HG03060 (cell line): ENCODE results near the gene INPP1.

ENCODE experiments used
- ATAC-seq: cut with Tn5 transposase; IDR thresholded peaks from one replicate; pipeline ENCODE4 v1.9.1; 2021; ENCODE audit warnings: low read depth, moderate number of reproducible peaks; ENCODE audit not compliant: unreplicated experiment

Gene INPP1

DNA sequence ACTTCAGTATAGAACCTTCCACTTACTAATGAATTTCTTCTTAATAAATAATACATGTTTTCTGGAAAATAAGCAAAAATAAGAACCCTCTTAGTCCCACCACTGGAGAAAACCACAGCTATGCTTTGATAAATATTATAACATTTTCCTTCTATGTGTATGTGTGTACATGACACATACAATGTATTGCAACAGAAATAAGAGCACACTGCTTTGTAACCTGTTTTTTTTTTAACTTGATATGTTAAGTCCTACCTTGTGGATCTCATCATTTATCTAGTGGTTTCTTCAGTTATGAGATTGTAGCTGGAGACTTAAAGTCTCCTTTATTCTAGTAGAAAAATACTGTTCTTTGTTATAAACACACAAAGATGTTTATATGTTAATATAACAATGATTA lies 17.2 kb downstream of the INPP1 start:
- ATAC-seq: no peak

DNA sequence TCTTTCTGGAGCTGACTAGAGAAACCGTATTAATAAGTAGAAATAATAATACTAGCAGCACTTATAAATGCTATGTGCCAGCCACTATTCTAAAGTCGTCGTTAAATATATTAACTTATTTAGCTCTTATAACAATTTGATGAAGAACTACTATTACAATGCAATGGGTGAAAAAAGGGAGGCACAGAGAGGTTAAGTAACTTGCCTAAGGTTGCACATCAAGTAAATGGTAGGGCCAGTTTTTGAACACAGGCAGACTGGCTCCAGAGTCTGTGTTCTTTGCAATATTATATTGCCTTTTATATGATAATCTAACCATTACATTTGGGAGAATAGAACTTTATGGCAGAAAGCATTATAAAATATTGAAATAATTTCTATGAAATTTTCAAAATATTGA lies 17.6 kb downstream of the INPP1 start:
- ATAC-seq: no peak

DNA sequence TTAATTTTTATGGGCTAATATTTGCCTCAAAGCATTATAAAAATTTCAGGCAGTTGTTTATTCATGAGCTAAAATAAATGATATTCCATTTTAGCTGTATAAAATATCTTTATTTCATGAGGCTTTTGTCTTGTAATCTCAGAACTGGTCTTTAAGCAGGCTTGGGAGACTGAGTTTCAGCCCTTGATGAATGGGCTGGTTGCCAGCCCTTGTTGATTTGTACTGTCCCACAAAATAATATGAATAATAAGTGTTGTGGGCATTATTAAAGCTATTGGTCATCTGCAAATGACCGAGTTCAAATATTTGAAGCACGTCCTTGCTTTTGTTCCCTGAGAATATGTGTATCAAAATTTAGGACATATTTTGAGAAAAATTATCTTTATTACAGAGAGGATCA lies 18.2 kb downstream of the INPP1 start:
- no peak for ATAC-seq

DNA sequence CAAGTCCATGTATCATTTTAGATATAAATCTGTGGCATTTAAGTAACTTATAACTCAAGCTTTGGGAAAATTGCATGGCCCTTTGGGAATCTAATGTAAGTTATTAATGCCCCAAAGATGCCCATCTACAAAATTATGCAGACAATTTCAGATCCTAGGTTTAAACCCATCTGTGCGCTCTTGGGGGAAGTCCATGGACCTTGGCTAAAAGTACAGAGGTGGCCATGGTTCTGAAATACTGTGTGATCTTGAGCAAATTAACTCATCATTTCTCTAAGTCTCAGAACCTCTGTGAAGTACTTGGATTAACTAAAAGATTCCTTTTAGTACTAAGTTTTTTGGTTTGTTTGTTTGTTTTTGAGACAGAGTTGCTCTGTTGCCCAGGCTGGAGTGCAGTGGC lies 19.5 kb downstream of the INPP1 start:
- ATAC-seq: no peak

DNA sequence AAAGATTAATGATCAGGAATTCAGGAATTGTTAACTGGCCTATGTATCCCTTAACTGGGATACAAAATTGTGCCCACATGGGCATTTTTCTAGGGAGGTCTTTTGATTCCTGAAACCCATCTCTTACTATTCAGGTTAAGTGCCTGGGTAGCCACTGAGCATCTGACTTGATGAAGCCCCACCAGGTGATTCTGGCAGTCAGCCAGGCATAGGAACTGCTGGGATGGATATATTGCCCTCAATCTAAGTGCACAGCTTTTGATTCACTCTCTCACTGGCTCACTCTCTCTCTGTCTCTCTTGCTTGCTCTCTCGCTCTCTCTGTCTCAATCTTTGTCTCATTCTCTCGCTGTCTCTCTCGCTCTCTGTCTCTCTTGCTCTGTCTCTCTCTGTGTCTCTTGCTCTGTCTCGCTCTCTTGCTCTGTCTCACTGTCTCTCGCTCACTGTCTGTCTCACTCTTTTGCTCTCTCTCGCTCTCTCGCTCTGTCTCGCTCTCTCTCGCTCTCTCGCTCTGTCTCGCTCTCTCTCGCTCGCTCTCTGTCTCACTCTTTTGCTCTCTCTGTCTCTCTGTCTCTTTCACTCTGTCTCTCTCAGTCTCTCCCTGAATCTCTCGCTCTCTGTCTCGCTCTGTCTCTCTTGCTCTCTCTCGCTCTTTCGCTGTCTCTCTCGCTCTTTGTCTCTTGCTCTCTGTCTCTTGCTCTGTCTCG lies 22.3 kb downstream of the INPP1 start:
- ATAC-seq: no peak

DNA sequence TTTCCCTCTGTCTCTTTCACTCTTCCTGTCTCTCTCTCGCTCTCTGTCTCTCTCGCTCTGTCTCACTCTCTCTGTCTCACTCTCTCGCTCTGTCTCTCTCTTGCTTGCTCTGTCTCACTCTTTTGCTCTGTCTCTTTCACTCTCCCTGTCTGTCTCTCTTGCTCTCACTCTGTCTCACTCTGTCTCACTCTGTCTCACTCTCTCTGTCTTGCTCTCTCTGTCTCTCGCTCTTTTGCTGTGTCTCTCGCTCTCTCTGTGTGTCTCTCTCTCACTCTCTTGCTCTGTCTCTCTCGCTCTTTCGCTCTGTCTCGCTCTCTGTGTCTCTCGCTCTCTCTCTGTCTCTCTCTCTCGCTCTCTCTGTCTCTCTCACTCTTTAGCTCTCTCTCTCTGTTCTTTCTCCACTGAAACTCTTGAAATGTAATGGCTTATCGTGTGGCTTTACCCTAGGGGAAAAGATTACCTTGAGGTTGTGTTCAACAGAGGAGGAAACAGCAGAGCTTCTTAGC lies 22.9 kb downstream of the INPP1 start:
- ATAC-seq: no peak

DNA sequence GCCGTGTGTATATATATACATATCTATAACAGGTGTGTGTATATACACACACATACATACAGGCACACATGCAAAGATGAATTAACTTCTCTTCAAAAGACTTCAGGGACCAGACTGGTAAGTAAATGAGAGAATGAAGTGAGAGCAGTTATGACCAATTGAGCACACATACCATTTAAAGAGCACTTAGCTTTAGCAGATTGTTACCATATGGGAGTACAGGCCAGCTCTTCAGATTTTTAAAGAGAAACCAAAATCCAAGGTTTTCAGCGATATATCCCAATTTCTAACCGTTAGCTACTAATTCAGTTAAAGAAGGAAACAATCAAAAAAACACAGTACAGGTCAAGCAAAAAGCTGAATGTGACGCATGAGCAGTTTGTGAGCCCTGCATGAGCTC lies 23.7 kb downstream of the INPP1 start:
- no peak for ATAC-seq

DNA sequence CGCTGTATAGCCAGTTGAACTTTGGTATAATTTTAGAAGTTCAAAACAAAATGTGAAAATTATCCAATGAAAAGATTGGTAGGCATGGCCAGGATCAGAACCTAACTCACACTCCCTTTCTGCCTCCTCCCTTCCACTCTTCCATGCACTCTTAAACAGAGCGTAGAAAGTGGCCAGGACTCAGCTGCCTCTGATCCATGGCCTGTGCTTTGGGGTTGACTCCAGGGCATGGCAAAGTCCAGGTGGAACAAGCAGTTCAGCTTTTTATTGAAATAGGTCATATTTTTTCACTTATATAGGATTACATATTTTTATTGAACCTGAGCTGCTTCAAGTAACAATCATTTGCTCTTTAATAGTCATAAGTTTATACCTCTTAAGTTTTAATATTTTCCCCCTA lies 26.2 kb downstream of the INPP1 start:
- ATAC-seq: no peak

DNA sequence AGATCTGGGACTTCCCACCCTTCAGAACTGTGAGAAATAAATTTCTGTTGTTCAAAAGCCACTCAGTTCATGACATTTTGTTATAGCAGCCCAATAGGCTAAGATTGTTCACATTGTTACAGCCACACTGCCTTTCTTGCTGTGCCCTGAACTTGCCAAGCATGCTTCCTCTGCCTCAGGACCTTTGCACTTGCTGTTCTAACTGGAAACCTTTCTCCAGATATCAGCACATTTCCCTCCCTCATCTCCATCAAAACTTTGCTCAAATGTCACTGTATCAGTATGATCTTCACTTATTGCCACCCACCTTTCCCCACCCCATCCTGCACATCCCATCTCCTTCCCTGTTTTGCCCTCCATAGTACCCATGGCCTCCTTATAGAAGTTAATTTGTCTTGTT lies 32.7 kb downstream of the INPP1 start:
- no peak for ATAC-seq

DNA sequence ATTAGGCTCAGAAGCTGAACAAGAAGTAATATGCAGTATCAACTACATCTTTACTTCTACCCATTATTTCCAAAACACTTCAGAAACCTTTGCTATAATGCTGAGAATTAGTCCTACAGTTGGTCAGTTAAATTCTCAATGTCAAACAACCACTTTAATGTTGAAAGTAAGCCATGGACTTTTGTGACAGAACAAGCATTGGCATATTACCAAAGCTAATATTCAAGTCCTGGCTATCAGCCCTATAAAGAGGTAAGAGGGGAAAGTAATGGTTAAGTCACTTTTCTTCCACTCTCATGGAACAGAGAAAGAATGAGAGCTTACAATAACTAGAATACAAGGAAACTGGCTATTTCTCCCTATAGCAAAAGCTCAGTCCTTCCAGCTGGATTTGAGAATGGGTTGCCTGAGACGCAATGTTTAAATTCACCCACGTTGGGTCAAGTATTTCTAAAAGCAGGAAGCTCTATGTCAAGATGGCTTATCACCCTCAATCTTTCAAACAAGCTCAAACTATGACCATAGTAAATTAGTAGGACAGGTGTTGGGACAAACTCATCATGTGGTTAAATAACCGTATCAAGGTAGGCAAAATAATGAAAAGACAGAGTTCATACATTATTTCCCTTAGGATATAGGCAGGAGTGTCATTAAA lies 33.3 kb downstream of the INPP1 start:
- no peak for ATAC-seq

DNA sequence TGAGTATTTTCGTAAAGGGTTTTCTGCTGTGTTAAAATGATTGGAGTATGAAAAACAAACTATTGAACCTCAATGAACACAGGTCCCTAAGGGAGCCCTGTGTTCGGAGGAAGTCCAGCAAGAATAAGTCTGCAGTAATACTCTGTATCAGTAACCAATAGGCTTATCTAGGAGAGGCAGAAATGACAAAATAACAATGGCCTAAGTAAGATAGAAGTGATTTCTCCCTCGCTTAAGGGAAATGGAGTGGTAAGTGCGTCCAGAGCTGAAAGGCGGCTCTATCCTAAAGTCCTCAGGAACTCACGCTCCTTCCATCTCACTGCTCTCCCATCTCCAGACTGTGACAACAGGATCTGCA lies 35.5 kb downstream of the INPP1 start:
- no peak for ATAC-seq

DNA sequence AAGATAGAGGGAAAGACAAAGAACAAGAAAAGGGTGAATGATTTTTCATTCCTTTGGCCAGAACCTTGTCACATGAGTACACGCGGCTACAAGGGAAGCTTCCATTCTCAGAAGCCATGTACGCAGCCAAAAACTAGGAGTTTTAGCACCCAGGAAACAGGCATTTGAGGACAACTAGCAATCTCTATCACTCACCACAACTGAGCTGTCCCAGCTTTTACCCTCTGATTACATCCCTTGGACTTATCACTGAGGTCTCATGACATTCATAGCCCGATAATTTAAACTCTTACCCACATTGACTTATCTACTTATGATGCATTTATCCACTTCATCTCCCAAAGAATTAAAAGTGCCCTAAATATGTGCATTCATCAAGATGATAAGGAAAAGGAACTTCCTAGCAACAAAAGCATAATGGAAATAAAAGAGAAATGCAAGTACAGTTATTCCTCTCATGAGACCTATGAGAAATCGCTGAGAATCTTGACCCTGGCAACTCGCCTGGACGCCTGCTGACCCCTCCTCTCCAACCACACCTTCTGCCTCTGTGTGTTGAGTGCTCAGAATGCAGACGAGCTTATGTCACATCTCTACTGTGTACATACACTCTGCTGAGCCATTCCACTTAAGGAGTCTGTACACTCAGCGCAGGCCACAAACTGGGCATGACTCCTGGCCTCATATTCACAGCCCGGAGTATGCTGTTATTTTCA lies 36.0 kb downstream of the INPP1 start:
- no peak for ATAC-seq

DNA sequence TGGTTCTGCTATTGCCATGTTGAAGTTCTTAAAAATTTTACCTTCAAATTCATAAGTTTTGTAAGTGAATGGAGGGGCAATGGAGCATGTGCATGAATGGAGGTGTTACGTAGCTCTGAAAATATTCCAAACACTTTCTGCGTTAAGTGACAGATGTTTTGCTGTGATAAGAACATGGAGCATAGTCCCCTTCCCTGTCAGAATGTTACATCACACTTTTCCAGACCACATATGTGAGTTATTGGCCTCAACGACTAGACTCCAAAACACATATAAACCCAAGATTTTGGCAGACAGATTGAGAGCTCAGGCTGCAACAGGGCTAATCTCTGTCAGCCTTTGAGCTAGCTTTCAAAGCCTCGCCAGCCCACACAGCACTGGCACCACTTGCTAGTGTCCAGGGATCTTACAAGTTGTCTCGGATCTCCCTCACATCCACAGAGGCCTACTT lies 37.6 kb downstream of the INPP1 start:
- no peak for ATAC-seq

DNA sequence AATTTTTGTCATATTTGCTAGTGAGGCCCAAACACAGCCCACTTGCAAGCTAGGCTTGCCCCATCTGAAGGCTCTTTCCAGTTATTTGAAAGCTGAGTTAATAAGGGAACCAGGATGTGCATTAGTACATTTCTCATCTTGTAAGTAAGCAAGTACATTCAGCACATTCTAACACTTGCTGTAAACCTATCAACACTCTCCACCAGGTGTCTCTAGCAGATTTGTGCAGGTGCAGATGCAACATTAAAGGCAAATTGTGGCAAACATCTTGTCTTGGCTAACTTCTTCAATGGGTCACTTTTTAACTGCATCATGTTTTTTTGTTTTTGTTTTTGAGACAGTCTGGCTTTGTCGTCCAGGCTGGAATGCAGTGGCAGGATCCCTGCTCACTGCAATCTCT lies 39.5 kb downstream of the INPP1 start:
- ATAC-seq: peak; percentile 82

DNA sequence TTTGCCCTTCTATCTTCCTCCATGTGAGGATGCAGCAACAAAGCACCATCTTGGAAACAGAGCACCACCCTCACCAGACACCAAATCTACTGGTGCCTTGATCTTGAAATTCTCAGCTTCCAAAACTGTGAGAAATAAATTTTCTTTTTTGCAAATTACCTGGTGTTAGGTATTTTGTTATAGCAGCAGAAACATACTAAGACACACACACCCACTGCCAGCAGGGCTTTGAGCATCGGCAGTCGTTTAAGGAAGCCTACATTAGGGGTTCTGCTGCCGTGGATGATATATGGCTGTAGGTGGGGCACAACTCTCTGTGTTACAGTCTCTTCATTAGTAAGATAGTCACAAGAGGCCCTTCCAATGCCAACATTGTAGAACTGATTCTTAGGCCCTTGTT lies 44.0 kb downstream of the INPP1 start:
- no peak for ATAC-seq

DNA sequence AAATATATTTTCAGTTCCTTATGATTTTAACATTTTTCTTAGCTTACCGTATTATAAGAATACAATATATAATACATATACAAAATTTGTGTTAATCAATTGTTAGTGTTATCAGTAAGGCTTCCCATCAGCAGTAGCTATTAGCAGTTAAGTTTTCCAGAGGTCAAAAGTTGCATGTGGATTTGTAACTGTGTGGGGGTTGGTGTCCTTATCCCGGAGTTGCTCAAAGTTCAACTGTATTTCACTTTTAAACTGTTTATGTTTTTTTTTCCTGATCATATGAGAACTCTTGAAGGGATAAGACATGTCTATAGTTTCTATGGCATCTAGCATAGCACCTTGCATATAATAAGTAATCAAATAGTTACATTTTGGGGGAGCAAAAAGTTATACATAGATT lies 52.9 kb downstream of the INPP1 start:
- no peak for ATAC-seq

DNA sequence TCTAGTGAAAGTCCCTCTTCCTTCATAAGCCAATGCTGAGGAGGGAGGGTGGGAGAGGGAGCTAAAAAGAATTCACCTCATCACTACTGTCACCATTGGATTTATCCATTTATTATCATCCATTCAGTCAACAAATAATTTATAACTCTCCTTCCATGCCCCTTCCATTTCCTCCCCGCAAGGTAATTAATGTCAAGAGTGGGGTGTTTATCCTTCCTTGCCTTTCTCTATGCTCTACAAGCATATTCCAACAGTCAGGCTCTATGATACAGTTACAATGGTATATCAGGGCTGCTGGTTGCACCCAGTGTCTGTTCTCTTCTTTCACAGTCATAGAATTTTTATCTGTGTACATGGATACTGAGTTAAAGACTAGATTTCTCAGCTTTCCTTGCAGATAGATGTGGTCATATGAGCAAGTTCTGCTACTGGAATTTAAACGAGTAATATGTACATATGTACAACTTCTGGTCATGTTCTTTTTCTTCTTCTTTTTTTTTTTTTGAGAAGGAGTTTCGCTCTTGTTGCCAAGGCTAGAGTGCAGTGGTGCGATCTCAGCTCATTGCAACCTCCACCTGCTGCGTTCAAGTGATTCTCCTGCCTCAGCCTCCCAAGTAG lies 59.7 kb downstream of the INPP1 start:
- ATAC-seq: no peak

DNA sequence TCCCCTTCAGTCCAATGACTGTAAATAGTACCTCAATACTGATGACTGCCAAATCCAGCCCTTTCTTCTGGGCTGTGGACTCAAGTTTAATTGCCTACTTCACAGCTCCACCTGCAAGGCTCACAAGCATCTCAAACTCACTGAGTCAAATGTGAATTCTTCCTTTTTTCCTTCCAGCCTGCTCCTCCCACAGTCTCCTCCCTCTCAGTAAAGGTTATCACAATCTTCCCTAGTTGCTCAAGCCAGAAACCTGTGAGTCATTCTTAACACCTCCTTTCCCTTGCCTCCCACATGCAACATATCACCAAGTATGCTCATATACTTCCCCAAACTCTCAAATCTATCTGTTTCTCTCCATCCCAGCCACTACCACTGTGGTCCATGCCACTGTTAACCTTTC lies 61.1 kb downstream of the INPP1 start:
- ATAC-seq: no peak

DNA sequence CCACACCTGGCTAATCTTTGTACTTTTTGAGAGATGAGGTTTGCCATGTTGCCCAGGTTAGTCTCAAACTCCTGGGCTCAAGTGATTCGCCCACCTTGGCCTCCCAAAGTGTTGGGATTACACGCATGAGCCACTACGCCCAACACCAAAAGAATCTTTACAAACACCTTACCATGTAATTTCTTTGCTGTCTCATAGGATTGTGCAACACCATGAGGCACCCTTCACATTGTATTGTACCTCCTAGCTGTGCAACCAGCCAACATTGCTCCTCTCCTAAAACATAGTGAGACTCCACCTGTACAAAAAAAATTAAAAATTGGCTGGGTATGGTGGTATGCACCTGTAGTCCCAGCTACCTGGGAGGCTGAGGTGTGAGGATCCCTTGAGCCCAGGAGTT lies 61.7 kb downstream of the INPP1 start:
- ATAC-seq: no peak

DNA sequence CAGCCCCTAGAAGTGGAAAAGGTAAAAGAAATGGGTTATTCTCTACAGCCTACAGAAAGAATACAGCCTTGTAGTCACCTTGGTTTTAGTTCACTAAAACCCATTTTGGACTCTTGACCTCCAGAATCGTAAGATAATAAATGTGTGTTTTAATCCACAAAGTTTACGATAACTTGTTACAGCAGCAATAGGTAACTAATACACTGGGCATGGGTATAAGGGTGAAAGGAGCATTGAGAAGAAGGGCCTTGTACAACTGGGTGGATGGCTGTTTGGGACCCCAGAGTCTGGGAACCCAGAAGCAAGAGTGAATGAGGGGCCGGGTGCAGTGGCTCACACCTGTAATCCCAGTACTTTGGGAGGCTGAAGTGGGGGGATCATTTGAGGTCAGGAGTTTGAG lies 62.6 kb downstream of the INPP1 start:
- ATAC-seq: no peak

DNA sequence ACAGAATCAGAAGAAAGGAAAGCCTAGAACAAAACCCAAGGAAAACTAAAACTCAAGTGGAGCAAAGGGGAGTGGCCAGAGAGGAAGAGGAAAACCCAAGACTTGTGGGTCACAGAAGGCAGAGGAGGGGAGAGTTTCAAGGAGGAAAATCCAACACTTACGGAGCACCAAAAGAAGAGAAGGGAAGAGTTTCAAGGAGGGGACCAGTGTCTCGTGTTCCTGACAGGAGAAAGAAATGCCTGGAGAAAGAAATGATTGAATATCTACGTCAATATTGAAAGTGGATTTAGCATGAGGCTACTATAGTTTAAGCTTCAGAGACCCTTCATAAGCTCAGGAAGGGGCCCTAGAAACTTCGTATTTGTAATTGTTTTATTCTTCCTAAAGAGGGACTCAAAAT lies 63.4 kb downstream of the INPP1 start:
- no peak for ATAC-seq
